ENCODE results near the gene ZFYVE28.

DNA sequence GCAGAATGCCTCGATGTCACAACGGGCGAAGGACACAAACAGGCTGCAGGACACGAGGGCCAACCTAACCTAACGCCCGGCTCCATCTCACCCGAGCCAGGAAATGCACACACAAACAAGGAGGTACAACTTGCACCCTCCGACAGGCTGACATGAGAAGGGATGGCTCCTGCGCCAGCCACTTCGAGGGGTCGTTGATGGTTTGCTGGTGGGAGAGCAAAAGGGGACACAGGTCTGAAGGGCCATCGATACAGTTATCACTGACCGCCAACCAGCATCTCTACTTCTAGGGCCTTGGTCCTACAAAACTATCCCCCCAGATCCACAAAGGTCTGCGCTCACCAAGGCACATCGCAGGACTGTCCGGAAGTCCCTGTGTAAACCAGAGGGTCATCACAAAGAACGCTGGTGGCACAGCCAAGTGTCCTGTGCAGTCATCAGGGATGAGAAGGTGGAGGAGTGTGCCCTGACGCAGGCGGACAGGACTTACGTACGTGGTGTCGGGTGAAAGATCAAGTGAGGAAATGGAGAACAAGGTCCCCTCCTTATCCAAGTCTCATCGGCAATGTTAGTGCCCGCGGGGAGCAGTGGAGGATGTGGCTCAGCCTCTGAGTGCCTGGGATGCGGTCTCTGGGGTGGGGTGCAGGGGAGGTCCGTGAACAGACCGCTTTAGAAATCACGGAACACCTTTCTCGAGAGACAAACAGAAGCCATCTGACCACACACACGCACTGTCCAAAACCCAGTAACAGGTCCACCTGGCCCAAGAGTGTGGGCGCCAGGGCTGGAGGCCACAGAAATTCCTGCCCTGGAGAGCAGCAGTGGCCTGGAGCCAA lies 163.6 kb downstream of the ZFYVE28 start:
- TF ChIP-seq, protein P1, sequence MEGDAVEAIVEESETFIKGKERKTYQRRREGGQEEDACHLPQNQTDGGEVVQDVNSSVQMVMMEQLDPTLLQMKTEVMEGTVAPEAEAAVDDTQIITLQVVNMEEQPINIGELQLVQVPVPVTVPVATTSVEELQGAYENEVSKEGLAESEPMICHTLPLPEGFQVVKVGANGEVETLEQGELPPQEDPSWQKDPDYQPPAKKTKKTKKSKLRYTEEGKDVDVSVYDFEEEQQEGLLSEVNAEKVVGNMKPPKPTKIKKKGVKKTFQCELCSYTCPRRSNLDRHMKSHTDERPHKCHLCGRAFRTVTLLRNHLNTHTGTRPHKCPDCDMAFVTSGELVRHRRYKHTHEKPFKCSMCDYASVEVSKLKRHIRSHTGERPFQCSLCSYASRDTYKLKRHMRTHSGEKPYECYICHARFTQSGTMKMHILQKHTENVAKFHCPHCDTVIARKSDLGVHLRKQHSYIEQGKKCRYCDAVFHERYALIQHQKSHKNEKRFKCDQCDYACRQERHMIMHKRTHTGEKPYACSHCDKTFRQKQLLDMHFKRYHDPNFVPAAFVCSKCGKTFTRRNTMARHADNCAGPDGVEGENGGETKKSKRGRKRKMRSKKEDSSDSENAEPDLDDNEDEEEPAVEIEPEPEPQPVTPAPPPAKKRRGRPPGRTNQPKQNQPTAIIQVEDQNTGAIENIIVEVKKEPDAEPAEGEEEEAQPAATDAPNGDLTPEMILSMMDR (IDR thresholded peaks at IDR 0.05; ENCODE audit: low read depth, low read length, poor library complexity, severe bottlenecking), result no peak
- no peak for TF ChIP-seq EZH2phosphoT487 (IDR thresholded peaks at IDR 0.05; ENCODE audit: borderline replicate concordance, low read length)
